Fibroblast of skin of left biceps (primary cell): ENCODE data around the gene MCRIP2.
A peak's percentile ranks its signal among the peaks of the same experiment; 100 is the strongest.

Source experiments
- DNase-seq, 2 experiments: peaks; one replicate each; pipeline ENCODE4 v3.0.0-alpha.2; 2013; ENCODE audit warnings: low read depth in 2 of 2

The MCRIP2 gene

GRCh38 chr16:669666-670065 lies 28.0 kb downstream of the MCRIP2 start:
- no peak for DNase-seq

- no peak for DNase-seq
These were observed 29.1 kb downstream of the MCRIP2 start for GRCh38 chr16:670485-671352.

GRCh38 chr16:671353-672131 lies 29.9 kb downstream of the MCRIP2 start:
- no peak for DNase-seq

GRCh38 chr16:672371-672770 lies 30.7 kb downstream of the MCRIP2 start:
- DNase-seq: no peak

- DNase-seq: no peak
These were observed 31.2 kb downstream of the MCRIP2 start for GRCh38 chr16:672851-673250.

- no peak for DNase-seq
These were observed 31.9 kb downstream of the MCRIP2 start for GRCh38 chr16:673399-673991.

- no peak for DNase-seq
These were observed 32.7 kb downstream of the MCRIP2 start for GRCh38 chr16:674214-674881.

- DNase-seq: no peak
These were observed 33.6 kb downstream of the MCRIP2 start, which contains the start of gene RHBDL1 for GRCh38 chr16:674968-675883. TSS of gene RHBDL1 (plus strand) at chr16:675671. CDS start at chr16:675791, 120 bp downstream.

GRCh38 chr16:675884-676564 lies 34.4 kb downstream of the MCRIP2 start:
- no peak for DNase-seq

GRCh38 chr16:676565-676902 lies 34.9 kb downstream of the MCRIP2 start:
- DNase-seq: no peak

- no peak for DNase-seq
These were observed 35.3 kb downstream of the MCRIP2 start for GRCh38 chr16:676913-677312.

GRCh38 chr16:677316-678190 lies 35.9 kb downstream of the MCRIP2 start:
- DNase-seq: no peak

- no peak for DNase-seq
These were observed 36.7 kb downstream of the MCRIP2 start for GRCh38 chr16:678209-678857.

GRCh38 chr16:678858-679813 lies 37.5 kb downstream of the MCRIP2 start:
- DNase-seq: peak; percentile 4 to 8

- peak; percentile 55 to 56 for DNase-seq
These were observed 38.4 kb downstream of the MCRIP2 start, which contains the start of gene STUB1 for GRCh38 chr16:679814-680624. TSS of gene STUB1 (plus strand) at chr16:680410. CDS start at chr16:680526, 116 bp downstream.

- no peak for DNase-seq
These were observed 39.0 kb downstream of the MCRIP2 start for GRCh38 chr16:680625-680945.
